Measurements from ENCODE around the gene VPS36.

DNA sequence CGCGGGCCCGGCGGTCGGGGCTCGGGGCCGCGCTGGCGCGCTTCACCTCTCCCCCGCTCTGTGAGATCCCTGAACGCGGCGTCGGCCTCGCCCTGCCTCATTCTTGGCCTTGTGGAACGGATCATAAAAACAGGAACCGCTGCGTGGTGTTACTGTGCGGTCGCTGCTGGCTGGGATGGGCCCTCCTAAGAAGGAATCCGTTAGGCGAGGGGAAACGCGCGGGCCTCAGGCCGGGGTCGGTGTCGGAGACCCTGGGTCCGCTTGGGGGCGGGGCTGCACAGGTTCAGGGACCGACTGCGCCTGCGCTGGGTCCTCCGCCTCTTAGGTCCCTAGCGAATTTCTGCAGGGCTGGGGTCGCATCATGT, 5.2 kb upstream of the VPS36 start:
- TF ChIP-seq POLR2AphosphoS5 (IDR thresholded peaks at IDR 0.05; ENCODE audit: low read depth, low read length) = no peak; the same call in 1 of the 2 replicates
- TF ChIP-seq POLR2A (IDR thresholded peaks at IDR 0.05; ENCODE audit: control extremely low read depth in 1 of 2, low read depth in 2 of 2, low read length in 2 of 2) = peak; percentile 2 to 11; a peak in 2 of 3 replicates
- TF ChIP-seq SIN3A (conservative IDR thresholded peaks at IDR 0.05 in 1 of 2, IDR thresholded peaks at IDR 0.05 in 1 of 2; ENCODE audit: low read depth in 1 of 2, low read length in 2 of 2) = peak in 1 of 2 experiments; percentile 73; a peak in 1 of 4 replicates
- no peak for TF ChIP-seq ZNF274 (IDR thresholded peaks at IDR 0.05; ENCODE audit: borderline replicate concordance, extremely low read depth, low read length)
- TF ChIP-seq, protein P1, sequence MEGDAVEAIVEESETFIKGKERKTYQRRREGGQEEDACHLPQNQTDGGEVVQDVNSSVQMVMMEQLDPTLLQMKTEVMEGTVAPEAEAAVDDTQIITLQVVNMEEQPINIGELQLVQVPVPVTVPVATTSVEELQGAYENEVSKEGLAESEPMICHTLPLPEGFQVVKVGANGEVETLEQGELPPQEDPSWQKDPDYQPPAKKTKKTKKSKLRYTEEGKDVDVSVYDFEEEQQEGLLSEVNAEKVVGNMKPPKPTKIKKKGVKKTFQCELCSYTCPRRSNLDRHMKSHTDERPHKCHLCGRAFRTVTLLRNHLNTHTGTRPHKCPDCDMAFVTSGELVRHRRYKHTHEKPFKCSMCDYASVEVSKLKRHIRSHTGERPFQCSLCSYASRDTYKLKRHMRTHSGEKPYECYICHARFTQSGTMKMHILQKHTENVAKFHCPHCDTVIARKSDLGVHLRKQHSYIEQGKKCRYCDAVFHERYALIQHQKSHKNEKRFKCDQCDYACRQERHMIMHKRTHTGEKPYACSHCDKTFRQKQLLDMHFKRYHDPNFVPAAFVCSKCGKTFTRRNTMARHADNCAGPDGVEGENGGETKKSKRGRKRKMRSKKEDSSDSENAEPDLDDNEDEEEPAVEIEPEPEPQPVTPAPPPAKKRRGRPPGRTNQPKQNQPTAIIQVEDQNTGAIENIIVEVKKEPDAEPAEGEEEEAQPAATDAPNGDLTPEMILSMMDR (IDR thresholded peaks at IDR 0.05; ENCODE audit: control extremely low read depth in 1 of 3, insufficient read depth in 1 of 3, low read depth in 1 of 3, low read length in 3 of 3) = no peak
- no peak for TF ChIP-seq SIX5 (IDR thresholded peaks at IDR 0.05; ENCODE audit: low read depth, low read length)
- TF ChIP-seq MAFK (IDR thresholded peaks at IDR 0.05; ENCODE audit: low read depth, low read length) = no peak

Data from H1 (cell line).